RWPE1 (cell line): ENCODE measurements around the gene LRP3.

Experiments
- CTCF ChIA-PET: fragments of 350-600 bp; sonication (Branson Sonifier 250); formaldehyde crosslinking; extraction: SDS; loops from one replicate; lab custom pipeline; 2021; lab: Yijun Ruan, JAX
- POLR2A ChIA-PET: fragments of 400-600 bp; formaldehyde crosslinking; extraction: SDS; loops from one replicate; lab custom pipeline; 2020; ENCODE audit warnings: antibody characterized with exemption; ENCODE audit not compliant: low non-redundant PET; lab: Yijun Ruan, JAX
- DNase-seq: peaks from one replicate; pipeline ENCODE4 v3.0.0; 2012; ENCODE audit warnings: low spot score
- H3K27ac ChIP-seq: fragments of 450-650 bp; 2 replicates; pipeline ENCODE4 v1.5.1; 2017
- TF ChIP-seq, protein P1 (sequence below): fragments of 450-650 bp; conservative IDR thresholded peaks from 2 replicates; pipeline ENCODE4 v1.5.1; 2017; ENCODE audit warnings: low read depth, mild to moderate bottlenecking

LRP3 gene

DNA sequence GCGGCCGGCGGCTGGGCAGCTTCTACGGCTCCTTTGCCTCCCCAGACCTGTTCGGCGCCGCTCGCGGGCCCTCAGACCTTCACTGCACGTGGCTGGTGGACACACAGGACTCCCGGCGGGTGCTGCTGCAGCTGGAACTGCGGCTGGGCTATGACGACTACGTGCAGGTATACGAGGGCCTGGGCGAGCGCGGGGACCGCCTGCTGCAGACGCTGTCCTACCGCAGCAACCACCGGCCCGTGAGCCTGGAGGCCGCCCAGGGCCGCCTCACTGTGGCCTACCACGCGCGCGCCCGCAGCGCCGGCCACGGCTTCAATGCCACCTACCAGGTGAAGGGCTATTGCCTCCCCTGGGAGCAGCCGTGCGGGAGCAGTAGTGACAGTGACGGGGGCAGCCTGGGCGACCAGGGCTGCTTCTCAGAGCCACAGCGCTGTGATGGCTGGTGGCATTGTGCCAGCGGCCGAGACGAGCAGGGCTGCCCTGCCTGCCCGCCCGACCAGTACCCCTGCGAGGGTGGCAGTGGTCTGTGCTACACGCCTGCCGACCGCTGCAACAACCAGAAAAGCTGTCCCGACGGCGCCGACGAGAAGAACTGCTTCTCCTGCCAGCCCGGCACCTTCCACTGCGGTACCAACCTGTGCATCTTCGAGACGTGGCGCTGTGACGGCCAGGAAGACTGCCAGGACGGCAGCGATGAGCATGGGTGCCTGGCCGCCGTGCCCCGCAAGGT is 11.6 kb downstream of the LRP3 start:
- CTCF ChIA-PET: interaction anchor here (0.6 kb wide), 1 partner anchor 338 kb away, joined by 3 read pairs; no protein-coding TSS in a partner anchor
- DNase-seq: no peak
- H3K27ac ChIP-seq: no peak overlapping the region
- POLR2A ChIA-PET: no interaction called here
- TF ChIP-seq, protein P1, sequence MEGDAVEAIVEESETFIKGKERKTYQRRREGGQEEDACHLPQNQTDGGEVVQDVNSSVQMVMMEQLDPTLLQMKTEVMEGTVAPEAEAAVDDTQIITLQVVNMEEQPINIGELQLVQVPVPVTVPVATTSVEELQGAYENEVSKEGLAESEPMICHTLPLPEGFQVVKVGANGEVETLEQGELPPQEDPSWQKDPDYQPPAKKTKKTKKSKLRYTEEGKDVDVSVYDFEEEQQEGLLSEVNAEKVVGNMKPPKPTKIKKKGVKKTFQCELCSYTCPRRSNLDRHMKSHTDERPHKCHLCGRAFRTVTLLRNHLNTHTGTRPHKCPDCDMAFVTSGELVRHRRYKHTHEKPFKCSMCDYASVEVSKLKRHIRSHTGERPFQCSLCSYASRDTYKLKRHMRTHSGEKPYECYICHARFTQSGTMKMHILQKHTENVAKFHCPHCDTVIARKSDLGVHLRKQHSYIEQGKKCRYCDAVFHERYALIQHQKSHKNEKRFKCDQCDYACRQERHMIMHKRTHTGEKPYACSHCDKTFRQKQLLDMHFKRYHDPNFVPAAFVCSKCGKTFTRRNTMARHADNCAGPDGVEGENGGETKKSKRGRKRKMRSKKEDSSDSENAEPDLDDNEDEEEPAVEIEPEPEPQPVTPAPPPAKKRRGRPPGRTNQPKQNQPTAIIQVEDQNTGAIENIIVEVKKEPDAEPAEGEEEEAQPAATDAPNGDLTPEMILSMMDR: no peak

DNA sequence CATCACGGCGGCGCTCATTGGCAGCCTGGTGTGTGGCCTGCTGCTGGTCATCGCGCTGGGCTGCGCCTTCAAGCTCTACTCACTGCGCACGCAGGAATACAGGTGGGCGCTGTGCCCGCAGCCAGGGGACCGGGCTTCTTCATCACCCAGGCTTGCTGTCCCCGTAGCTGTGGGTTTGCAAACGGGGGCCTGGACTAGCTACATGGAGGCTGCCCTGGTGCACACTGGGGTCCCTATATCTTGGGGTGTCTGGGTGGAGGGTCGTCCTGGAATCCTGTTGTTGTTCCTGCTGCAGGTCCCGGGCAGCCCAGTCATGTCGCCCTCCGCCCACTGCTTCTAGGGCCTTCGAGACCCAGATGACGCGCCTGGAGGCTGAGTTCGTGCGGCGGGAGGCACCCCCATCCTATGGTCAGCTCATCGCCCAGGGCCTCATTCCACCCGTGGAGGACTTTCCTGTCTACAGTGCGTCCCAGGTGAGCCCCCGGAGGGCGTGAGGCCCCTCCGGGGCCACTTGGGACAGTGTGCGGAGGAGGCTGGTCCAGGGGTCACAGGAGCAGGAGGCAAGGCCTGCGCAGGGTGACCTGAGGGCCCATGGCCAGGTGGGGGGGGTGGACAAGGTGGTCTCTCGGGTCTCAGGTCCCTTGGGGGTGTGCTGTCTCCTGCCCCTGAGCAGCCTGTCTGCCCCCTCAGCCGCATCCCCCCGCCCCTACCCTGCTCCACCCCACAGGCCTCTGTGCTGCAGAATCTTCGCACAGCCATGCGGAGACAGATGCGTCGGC is 12.3 kb downstream of the LRP3 start:
- DNase-seq: no peak
- ChIA-PET POLR2A (no interaction called here), CTCF (interaction anchor here (0.6 kb wide), 1 partner anchor 339 kb away, joined by 3 read pairs; no protein-coding TSS in a partner anchor)

DNA sequence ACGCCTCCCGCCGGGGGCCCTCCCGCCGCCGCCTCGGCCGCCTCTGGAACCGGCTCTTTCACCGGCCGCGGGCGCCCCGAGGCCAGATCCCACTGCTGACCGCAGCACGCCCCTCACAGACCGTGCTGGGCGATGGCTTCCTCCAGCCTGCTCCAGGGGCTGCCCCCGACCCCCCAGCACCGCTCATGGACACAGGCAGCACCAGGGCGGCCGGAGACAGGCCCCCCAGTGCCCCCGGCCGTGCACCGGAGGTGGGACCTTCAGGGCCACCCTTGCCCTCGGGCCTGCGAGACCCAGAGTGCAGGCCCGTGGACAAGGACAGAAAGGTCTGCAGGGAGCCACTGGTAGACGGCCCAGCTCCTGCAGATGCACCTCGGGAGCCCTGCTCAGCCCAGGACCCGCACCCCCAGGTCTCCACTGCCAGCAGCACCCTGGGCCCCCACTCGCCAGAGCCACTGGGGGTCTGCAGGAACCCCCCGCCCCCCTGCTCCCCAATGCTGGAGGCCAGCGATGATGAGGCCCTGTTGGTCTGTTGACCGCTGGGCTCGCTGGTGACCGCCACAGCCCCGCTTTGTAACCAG is 13.0 kb downstream of the LRP3 start:
- no peak overlapping the region for H3K27ac ChIP-seq
- TF ChIP-seq, protein P1: no peak
- ChIA-PET POLR2A (no interaction called here), CTCF (no interaction called here)
- DNase-seq: no peak

More for the DNA sequence above, 12.3 kb downstream of the LRP3 start:
- TF ChIP-seq, protein P1: no peak
- no peak overlapping the region for H3K27ac ChIP-seq

DNA sequence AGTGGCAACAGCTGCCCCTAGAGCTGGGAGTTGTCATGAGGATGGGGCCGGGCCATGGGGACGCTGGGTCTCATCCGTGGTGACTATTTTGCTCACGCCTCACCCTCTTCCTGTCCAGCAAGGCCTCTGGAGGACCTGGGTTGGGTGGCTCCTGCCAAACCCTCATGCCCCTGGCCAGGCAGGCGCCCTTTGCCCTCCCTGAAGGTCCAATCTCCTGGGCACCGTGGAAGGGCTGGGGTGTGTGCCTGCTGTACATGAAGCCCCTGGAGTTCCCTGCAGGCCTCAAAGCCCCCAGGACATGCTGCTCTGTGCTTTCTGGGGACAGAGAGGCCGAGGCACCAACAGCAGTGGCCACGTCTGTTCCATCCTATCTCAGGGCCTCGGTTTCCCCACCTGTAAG is 13.8 kb downstream of the LRP3 start:
- ChIA-PET CTCF (interaction anchor here (0.7 kb wide), 1 partner anchor 1100 kb away, joined by 4 read pairs; no protein-coding TSS in a partner anchor), POLR2A (no interaction called here)
- no peak for DNase-seq
- H3K27ac ChIP-seq: no peak overlapping the region
- TF ChIP-seq, protein P1: no peak

DNA sequence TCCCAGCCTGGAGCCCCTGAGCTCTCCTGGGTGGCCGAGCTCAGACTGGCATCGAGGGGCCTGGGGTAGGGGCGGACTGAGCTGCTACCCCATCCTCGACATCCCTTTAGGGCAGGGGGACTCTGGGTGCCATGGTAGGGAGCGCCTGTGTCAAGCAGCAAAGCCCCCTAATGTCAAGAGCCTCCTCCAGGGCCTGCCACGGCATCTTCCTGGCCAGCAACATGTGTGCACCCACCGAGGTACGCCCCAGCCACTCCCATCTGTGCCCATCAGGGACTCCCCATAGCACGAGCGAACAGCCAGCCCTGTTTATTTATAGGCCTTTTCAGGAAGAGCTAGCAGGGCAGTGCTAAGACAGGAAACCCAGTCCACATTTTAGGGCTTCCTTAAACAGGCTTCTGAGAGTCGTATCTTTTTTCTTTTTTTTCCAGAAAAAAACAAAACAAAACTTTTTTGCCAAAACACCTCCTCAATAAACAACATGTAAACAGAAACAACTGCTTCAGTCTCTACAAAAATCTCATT is 14.3 kb downstream of the LRP3 start:
- H3K27ac ChIP-seq: no peak overlapping the region
- ChIA-PET POLR2A (no interaction called here), CTCF (interaction anchor here (0.7 kb wide), 1 partner anchor 1100 kb away, joined by 4 read pairs; no protein-coding TSS in a partner anchor)
- DNase-seq: no peak
- TF ChIP-seq, protein P1: no peak
